HL-60/S4 treated with phorbol 12-myristate 13-acetate at 8.2 ng/mL for 4 days and 3 days (cell line): ENCODE measurements around the gene NLGN1.

Source experiments
- in situ Hi-C: fragments of 300-500 bp; cut with MboI; formaldehyde crosslinking; loops from 2 replicates; pipeline ENCODE4 v1.15.0; 2022; ENCODE audit warnings: low sequenced_read_pairs

NLGN1 gene

GRCh38 chr3:174251681-174252080 lies 854.1 kb downstream of the NLGN1 start:
- in situ Hi-C loops, result no loop called here

GRCh38 chr3:174253196-174253823 lies 855.8 kb downstream of the NLGN1 start:
- in situ Hi-C loops, result no loop called here

- in situ Hi-C loops, result no loop called here
Observed at GRCh38 chr3:174253940-174254339, 856.4 kb downstream of the NLGN1 start.

- in situ Hi-C loops, result no loop called here
Observed at GRCh38 chr3:174255454-174255853, 857.9 kb downstream of the NLGN1 start.

GRCh38 chr3:174266476-174266875 lies 868.9 kb downstream of the NLGN1 start:
- in situ Hi-C loops, result no loop called here

GRCh38 chr3:174268061-174268460 lies 870.5 kb downstream of the NLGN1 start:
- in situ Hi-C loops, result no loop called here

- in situ Hi-C loops, result no loop called here
Observed at GRCh38 chr3:174268586-174268985, 871.0 kb downstream of the NLGN1 start.

- in situ Hi-C loops, result no loop called here
Observed at GRCh38 chr3:174270841-174271240, 873.3 kb downstream of the NLGN1 start.

GRCh38 chr3:174275336-174275735 lies 877.8 kb downstream of the NLGN1 start:
- in situ Hi-C loops, result no loop called here

GRCh38 chr3:174276826-174277225 lies 879.3 kb downstream of the NLGN1 start:
- in situ Hi-C loops, result no loop called here

GRCh38 chr3:174278094-174278493 lies 880.5 kb downstream of the NLGN1 start:
- in situ Hi-C loops, result no loop called here

GRCh38 chr3:174280186-174280585 lies 882.6 kb downstream of the NLGN1 start:
- in situ Hi-C loops, result no loop called here

GRCh38 chr3:174285242-174285864 lies 887.8 kb downstream of the NLGN1 start:
- in situ Hi-C loops, result no loop called here

- in situ Hi-C loops, result no loop called here
Observed at GRCh38 chr3:174287705-174288104, 890.2 kb downstream of the NLGN1 start.

- in situ Hi-C loops, result no loop called here
Observed at GRCh38 chr3:174294616-174295015, 897.1 kb downstream of the NLGN1 start.

- in situ Hi-C loops, result no loop called here
Observed at GRCh38 chr3:174295306-174296092, 898.0 kb downstream of the NLGN1 start.

- in situ Hi-C loops, result no loop called here
Observed at GRCh38 chr3:174302746-174303315, 905.3 kb downstream of the NLGN1 start.

- in situ Hi-C loops, result no loop called here
Observed at GRCh38 chr3:174303907-174304560, 906.5 kb downstream of the NLGN1 start.

GRCh38 chr3:174308736-174309135 lies 911.2 kb downstream of the NLGN1 start:
- in situ Hi-C loops, result no loop called here

- in situ Hi-C loops, result no loop called here
Observed at GRCh38 chr3:174310475-174310983, 913.0 kb downstream of the NLGN1 start.

GRCh38 chr3:174315225-174315624 lies 917.7 kb downstream of the NLGN1 start:
- in situ Hi-C loops, result no loop called here
